Stimulated activated naive CD8-positive, alpha-beta T cell treated with anti-CD3 and anti-CD28 coated beads, Interleukin-15, amount 100 ng/mL, for 72 hours (primary cell): ENCODE measurements around the gene BAIAP2.

ENCODE experiments used
- ATAC-seq: fragments of 150-1000 bp; cut with Tn5 transposase; 2 replicates; pipeline ENCODE4 v1.10.0; 2021; ENCODE audit warnings: mild to moderate bottlenecking, moderate library complexity
- DNase-seq, 2 donors: peaks; one replicate each; pipeline ENCODE4 v3.0.0; 2021 to 2022
- H3K27ac Mint-ChIP-seq, 2 donors: one replicate each; pipeline ENCODE4 v1.8.0; 2022; ENCODE audit warnings: mild to moderate bottlenecking in 2 of 2, mixed read lengths in 2 of 2, moderate library complexity in 2 of 2
- H3K27me3 Mint-ChIP-seq: one replicate; pipeline ENCODE4 v1.8.0; 2022; ENCODE audit warnings: mixed read lengths
- H3K4me1 Mint-ChIP-seq: one replicate; pipeline ENCODE4 v1.8.0; 2022; ENCODE audit warnings: mild to moderate bottlenecking, mixed read lengths
- H3K4me3 Mint-ChIP-seq, 2 donors: one replicate each; pipeline ENCODE4 v1.8.0; 2022; ENCODE audit warnings: mild to moderate bottlenecking in 2 of 2, mixed read lengths in 2 of 2, moderate library complexity in 1 of 2
- H3K9me3 Mint-ChIP-seq, 2 donors: one replicate each; pipeline ENCODE4 v1.8.0; 2022; ENCODE audit warnings: mixed read lengths in 2 of 2

BAIAP2 gene, protein sequence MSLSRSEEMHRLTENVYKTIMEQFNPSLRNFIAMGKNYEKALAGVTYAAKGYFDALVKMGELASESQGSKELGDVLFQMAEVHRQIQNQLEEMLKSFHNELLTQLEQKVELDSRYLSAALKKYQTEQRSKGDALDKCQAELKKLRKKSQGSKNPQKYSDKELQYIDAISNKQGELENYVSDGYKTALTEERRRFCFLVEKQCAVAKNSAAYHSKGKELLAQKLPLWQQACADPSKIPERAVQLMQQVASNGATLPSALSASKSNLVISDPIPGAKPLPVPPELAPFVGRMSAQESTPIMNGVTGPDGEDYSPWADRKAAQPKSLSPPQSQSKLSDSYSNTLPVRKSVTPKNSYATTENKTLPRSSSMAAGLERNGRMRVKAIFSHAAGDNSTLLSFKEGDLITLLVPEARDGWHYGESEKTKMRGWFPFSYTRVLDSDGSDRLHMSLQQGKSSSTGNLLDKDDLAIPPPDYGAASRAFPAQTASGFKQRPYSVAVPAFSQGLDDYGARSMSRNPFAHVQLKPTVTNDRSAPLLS

DNA sequence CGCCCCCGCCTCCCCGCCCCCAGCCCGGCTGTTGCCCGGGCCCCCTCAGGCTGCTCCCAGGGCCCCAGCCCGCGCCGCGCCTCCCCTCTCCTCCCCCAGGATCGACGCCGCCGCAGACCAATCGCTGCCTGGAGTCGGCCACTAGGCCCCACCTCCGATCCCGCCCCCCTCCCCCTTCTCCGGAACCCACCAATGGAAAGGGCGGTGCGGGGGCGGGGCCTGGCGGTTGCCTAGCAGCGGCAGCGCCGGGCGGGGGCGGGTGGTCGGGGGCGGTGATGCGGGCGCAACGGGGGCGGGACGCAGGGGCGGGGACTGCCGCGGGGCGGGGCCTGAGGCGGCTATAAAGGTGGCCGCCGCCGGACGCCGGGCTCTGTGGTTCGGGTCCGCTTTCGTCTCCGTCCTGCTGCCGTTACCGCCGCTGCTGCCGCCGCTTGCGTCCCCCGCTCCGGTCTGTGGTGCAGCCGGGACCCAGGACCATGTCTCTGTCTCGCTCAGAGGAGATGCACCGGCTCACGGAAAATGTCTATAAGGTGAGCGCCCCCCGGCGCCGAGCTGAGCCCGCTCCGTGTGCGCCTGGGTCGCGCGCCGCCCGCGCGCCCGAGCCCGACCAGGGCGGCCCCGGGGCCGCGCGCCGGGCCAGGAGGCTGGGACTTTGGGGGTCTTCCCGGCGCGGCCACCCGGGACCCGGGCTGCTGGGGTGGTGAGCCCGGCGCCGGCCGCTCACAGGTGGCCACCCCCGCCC lies at the start of gene BAIAP2:
BAIAP2 (plus strand) TSS at position 373 of the 742 bp plus-strand sequence; CDS start at position 477, 104 bp downstream.
- DNase-seq (peak; percentile 92 to 93), ATAC-seq (peak; percentile 85)
- Mint-ChIP-seq H3K9me3 (no peaks in the 10 kb centered on the region), H3K4me1 (peaks cover 40% of the 10 kb centered on the region), H3K27ac (peak within 1 kb of the TSS; percentile 61 to 95), H3K27me3 (peaks cover 50% of the 10 kb centered on the region), H3K4me3 (peak within 1 kb of the TSS; percentile 88)

DNA sequence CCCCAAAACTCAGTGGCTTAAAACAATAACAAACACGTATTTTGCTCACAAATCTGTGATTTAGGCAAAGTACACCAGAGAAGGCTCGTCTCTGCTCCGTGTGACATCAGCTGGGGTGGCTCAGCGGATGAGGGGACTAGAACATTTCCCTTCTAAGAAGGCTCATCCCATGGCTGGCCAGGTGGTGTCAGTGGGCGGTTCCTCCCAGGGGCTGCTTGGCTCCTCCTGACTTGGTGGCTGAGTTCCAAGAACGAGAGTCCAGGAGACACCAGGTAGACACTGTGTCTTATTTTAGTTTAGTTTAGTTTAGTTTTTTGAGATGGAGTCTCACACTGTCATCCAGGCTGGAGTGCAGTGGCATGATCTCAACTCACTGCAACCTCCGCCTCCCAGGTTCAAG lies 48.9 kb upstream of the BAIAP2 start:
- Mint-ChIP-seq H3K9me3 (no peaks in the 10 kb centered on the region), H3K4me3 (no peak overlapping the region)
- ATAC-seq, result no peak

DNA sequence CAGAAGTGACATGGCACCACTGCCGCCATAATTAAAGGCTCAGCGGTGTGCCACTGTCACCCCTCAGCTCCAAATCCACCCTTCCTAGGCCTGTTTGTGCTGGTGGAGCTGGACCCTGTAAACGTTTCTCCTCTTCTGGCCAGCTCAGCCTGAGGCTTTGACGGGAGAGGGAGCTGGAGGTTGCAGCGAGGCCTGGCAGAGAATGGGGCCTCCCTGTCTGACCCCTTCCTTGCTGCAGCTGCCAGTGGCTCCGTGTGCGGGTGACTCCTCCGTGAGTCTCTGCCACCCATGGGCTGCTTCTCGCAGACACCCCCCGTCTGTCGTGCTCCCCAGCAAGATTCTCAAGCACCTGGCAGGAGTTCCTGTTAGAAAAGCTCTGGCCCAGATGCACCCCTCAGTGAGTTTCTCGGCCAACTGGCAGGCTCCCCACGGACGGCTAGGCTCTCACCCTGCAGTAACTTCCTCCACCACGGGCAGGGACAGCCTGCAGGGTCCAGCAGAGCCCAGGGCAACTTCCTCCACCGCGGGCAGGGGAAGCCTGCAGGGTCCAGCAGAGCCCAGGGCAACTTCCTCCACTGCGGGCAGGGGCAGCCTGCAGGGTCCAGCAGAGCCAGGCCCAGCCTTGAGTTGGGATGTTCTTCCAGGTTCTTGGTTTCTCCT lies 48.0 kb upstream of the BAIAP2 start:
- ATAC-seq, result no peak
- H3K9me3 Mint-ChIP-seq, result no peaks in the 10 kb centered on the region
- H3K27me3 Mint-ChIP-seq, result peaks cover 21% of the 10 kb centered on the region
- no peak overlapping the region for H3K27ac Mint-ChIP-seq
- no peak overlapping the region for H3K4me3 Mint-ChIP-seq
- DNase-seq, result no peak
- peaks cover 31% of the 10 kb centered on the region for H3K4me1 Mint-ChIP-seq

More for the DNA sequence above, 48.9 kb upstream of the BAIAP2 start:
- peaks cover 21% of the 10 kb centered on the region for H3K27me3 Mint-ChIP-seq
- peak overlapping the region in 1 of 2 donors; percentile 24 for H3K27ac Mint-ChIP-seq
- peaks cover 30% of the 10 kb centered on the region for H3K4me1 Mint-ChIP-seq
- no peak for DNase-seq

DNA sequence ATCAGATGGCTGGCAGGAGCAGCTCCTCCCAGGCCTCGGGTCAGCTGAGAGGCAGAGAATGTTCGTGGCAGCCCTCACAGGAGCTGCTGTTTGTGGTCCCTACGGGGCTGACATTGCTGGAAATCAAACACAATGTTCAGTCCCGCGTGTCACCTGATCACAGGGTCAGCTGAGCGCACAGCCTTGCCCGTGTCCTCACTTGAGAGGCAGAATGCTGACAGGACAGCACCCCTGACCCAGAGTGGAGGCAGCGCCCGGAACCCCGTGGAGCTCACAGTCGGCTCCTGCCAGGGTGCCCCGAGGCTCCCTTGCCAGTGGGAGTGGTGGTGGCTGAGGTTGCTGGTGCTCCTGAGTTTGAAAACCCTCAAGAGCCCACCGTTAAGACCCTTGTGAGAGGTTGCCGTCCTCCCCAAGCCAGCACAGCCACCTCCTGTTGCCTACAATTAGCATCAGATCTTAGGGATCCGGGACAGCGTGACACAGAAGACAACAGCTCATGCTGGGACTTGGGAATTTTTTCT lies 47.0 kb upstream of the BAIAP2 start:
- DNase-seq (no peak), ATAC-seq (no peak)
- Mint-ChIP-seq H3K27me3 (peaks cover 19% of the 10 kb centered on the region), H3K27ac (no peak overlapping the region), H3K4me3 (no peak overlapping the region), H3K4me1 (peaks cover 37% of the 10 kb centered on the region), H3K9me3 (no peaks in the 10 kb centered on the region)

DNA sequence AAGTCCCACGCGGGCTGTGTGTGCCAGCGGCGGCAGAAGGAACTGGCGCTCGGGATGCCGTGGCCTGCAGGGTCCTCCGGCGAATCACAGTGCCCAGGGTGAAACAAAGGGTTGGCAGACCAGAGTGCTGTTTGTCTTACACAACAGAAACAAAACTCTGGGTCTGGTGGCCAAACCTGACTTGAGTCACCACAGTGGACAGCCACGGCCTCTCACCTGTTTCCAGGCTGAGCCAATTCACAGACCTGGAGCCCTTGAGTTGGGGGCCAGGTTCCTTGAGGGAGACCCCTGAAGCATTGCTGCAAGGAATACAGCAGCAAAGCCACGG lies 45.4 kb upstream of the BAIAP2 start:
- Mint-ChIP-seq H3K4me3 (peak overlapping the region in 1 of 2 donors; percentile 69), H3K9me3 (no peaks in the 10 kb centered on the region), H3K4me1 (peaks cover 50% of the 10 kb centered on the region), H3K27ac (no peak overlapping the region), H3K27me3 (peaks cover 13% of the 10 kb centered on the region)
- DNase-seq (no peak), ATAC-seq (peak; percentile 2)

DNA sequence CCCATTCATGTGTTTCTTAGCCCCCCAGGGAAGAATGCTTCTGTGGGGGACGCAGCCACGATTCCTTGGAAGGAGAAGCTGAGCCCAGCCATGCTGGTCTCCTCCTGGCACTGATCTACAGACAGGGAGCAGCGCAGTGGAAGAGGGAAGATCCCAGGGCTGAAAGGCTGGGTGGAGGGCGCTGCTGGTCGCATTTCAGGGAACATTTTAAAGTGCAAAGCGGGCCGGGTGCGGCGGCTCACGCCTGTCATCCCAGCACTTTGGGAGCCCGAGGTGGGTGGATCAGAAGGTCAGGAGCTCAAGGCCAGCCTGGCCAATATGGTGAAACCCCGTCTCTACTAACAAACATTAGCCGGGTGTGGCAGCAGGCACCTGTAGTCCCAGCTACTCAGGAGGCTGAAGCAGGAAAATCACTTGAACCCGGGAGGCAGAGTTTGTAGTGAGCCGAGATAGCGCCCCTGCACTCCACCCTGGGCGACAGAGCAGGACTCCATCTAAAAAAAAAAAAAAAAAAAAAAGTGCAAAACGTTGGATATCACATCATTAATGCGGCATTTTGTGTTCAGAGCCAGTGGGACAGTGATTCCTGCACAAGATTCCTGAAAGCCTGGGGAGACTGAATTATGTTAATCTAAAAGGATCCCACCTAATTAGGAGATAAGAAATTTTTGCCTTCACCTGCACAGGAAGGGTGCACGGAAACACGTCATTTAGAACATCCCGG lies 43.9 kb upstream of the BAIAP2 start:
- Mint-ChIP-seq H3K27ac (peak overlapping the region; percentile 69 to 95), H3K27me3 (peaks cover 13% of the 10 kb centered on the region), H3K9me3 (no peaks in the 10 kb centered on the region), H3K4me3 (peak overlapping the region; percentile 69 to 82), H3K4me1 (peaks cover 50% of the 10 kb centered on the region)
- DNase-seq (no peak), ATAC-seq (no peak)

DNA sequence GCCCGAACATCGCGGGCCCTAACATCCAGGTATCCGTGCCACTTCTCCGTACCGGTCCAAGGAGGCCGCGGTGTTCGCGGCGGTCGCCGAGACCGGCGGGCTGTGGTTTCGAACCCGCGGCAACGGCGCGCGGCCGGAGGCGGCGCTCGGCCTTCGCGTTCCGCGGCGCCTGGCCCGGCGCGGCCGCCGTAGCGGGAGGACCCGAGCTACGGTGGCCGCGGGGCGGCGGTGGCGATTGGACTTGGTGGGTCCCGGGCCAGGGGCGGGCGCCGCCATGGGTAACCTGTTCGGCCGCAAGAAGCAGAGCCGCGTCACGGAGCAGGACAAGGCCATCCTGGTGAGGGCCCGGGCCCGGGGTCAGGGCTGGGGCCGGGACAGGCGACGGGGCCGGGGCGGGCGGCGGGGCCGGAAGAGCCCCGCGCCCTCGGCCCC lies 43.3 kb upstream of the BAIAP2 start, which contains the start of gene CHMP6:
CHMP6 (plus strand) TSS at position 197 of the 432 bp plus-strand sequence; CDS start at position 275, 78 bp downstream.
- DNase-seq (peak; percentile 76 to 78), ATAC-seq (peak; percentile 78)
- H3K27me3 Mint-ChIP-seq, result peaks cover 12% of the 10 kb centered on the region
- no peaks in the 10 kb centered on the region for H3K9me3 Mint-ChIP-seq
- peaks cover 50% of the 10 kb centered on the region for H3K4me1 Mint-ChIP-seq
- peak within 1 kb of the TSS; percentile 69 to 95 for H3K27ac Mint-ChIP-seq
- H3K4me3 Mint-ChIP-seq, result peak within 1 kb of the TSS; percentile 69 to 82

DNA sequence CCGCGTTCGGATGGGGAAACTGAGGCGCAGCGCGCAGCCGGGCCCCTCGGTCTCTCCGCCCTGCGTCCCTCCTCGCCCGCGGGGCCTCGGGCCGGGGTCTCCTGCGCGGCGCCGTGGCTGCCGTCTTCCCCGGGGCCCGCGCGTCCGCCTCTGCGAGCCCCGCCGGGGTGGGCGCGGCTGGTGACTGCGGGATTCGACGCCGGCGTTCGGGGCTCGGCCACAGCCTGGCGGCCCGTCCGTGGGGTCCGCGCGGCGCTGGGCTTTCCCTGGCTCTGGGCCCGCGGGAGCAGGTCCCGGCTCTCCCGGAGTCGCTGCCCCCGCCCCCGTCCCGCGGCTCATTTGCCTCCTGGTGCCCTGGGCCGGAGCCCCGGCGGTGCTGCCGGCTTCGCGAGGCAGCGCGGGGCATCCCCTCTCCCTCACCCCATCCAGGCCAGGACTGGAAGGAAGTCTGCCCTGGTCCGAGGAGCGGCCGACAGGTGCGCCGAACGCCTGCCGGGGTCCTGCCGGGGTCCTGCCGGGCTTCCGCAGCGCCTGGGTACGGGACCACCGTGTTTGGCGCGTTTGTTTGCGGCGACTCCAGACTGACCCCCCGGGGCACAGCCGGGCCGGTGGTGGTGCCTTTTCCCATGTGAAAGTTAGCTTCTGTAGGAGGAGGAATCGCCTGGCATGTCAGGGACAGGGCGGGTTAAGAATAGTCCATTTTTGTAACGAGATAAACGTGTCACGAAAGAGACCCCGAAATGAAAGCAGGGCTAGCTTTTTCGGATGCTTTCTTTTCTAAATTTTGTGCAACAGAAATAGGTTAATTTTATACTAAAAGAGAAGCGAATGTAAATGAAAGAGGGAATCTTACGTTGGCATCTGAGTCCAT lies 42.6 kb upstream of the BAIAP2 start:
- H3K9me3 Mint-ChIP-seq, result no peaks in the 10 kb centered on the region
- H3K4me3 Mint-ChIP-seq, result peak overlapping the region; percentile 66 to 71
- peaks cover 6% of the 10 kb centered on the region for H3K27me3 Mint-ChIP-seq
- ATAC-seq, result peak; percentile 49
- no peak for DNase-seq
- peak overlapping the region in 1 of 2 donors; percentile 6 for H3K27ac Mint-ChIP-seq
- peaks cover 44% of the 10 kb centered on the region for H3K4me1 Mint-ChIP-seq

DNA sequence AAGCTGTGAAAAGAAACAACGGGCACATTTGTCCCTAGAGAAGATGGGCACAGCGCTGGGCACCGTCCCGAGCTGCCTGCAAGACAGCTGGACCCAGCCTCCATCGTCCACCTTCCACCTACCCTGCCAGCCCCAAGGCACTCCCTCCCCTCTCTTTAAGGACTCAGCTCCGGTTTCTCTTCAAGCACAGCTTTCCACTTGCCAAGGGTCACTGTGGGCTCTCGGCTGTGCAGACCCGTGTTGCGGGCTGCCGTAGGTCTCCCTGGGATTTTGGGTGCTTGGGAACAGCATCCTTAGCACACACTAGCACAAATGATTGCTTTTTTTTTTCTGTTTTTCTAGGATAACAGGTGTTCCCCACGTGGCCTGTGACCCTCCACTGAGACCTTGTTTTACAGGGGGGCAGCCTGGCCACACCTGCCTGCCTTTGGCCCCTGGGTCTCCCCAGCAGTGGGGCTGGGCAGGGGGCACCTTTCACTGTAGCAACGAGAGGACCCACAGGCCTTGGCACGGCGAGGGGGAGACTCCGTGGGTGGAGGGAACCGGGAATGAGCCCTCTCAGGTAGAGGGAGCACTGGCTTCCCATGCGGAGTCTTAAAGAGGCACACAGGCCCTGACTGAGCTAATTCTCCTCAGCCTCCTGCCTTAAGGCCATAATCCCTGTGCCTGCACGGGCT lies 41.9 kb upstream of the BAIAP2 start:
- no peak for DNase-seq
- H3K4me3 Mint-ChIP-seq, result peak overlapping the region; percentile 66 to 71
- H3K9me3 Mint-ChIP-seq, result no peaks in the 10 kb centered on the region
- ATAC-seq, result no peak
- H3K27me3 Mint-ChIP-seq, result no peaks in the 10 kb centered on the region
- peak overlapping the region in 1 of 2 donors; percentile 90 for H3K27ac Mint-ChIP-seq
- H3K4me1 Mint-ChIP-seq, result peaks cover 44% of the 10 kb centered on the region

DNA sequence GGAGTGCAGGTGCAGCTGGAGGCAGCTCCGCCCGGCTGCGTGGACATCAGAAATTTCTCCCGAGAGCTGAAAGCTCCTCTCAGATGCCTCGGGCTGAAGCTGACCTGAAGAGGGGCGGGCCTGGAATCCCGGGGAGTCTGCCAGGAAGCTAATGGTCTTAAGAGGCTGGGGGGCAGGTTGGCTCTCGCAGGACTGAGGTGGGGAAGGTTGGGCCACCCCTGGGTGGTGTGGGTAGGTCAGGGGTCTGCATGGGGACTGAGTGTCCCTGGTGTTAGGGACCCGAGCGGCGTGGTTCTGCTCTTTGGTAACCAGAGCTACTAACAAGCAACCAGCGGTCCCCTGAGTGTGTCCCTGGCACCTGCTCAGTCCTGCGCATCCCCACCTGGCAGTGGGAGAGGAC lies 39.8 kb upstream of the BAIAP2 start:
- Mint-ChIP-seq H3K9me3 (no peaks in the 10 kb centered on the region), H3K27ac (no peak overlapping the region), H3K4me3 (no peak overlapping the region), H3K4me1 (peaks cover 29% of the 10 kb centered on the region), H3K27me3 (no peaks in the 10 kb centered on the region)
- ATAC-seq, result no peak
- DNase-seq, result no peak

DNA sequence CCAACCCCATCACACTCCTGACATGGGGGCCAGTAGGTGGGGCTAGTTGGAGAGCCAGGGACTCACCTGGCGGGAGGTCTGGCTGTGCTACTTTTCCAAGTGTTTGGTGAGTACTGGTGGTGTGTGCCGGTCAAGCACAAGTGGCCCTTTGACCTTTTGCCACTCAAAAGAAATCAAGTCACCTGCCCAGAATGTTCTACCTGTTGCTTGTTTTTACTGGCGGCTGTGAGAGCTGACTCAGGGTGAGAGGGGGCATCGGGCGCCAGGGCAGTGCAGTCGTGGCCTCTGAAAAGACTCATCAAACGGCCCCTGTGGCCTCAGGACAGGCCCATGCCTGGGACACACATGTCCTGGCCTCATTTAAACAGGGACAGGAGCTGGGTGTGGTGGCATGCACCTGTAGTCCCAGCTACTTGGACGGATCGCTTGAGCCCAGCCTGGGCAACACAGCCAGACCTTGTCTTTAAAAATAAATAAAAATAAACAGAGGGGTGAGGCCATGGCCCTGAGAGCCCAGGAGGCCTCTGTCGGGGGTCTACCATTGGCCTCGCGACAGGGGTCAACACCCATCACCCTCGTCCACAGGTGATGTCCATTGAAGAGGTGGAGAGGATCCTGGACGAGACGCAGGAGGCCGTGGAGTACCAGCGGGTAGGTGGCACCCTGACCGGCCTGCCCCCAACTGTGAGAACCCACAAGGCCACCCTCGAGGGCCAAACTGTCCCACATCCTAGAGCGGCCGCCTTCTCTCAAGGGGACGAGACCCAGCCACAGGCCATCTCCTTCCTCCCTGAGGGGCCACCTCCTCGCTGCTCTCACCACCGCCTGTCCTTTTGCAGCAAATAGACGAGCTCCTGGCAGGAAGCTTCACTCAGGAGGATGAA lies 38.3 kb upstream of the BAIAP2 start:
- Mint-ChIP-seq H3K27ac (no peak overlapping the region), H3K4me3 (no peak overlapping the region), H3K9me3 (no peaks in the 10 kb centered on the region), H3K27me3 (peaks cover 7% of the 10 kb centered on the region), H3K4me1 (peaks cover 22% of the 10 kb centered on the region)
- no peak for ATAC-seq
- no peak for DNase-seq

DNA sequence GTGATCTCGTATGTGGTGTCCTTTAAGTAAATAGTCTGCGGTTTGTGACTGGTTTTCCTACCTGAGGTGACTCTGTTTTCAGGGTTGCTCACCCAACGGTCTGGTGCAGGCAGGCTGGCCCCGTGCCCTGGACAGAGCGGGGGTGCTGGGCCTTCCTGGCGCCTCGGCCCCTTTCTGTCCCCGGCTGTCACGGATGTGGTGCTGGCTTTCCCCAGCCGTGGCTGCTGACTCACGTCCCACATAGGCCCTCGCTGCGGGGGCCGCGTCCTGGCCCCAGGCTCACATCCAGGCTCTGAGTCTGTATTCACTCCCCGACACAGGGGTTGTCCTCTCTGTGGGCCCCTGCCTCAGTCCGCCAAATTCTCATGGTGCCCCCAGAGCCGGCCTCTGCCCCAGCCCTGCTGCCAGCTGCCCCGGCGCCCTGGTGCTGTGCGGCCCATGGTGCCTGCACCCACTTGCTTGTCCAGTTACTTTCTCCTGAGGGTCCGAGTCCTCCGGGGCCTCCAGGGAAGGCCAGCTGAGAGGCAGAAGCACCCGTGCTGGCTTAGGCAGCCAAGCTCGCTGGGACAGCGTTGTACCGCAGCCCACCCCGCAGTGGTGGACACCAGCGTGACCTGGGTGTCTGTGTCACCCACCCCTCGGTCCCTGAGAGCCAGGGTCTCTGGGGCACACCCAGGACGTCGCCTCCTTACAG lies 37.4 kb upstream of the BAIAP2 start:
- Mint-ChIP-seq H3K4me1 (peaks cover 25% of the 10 kb centered on the region), H3K4me3 (no peak overlapping the region), H3K27ac (no peak overlapping the region), H3K9me3 (no peaks in the 10 kb centered on the region), H3K27me3 (peaks cover 15% of the 10 kb centered on the region)
- DNase-seq (no peak), ATAC-seq (no peak)
